HepG2 (cell line): ENCODE results near the gene C5. TPM values are rescaled to one million over a fixed set of nuclear protein-coding genes. Genes with fewer than 3 reads are reported as not detected.

Experiments used
- ATAC-seq: fragments of 200-7000 bp; cut with Tn5 transposase; 3 replicates; pipeline ENCODE4 v1.9.1; 2020; ENCODE audit warnings: mild to moderate bottlenecking, moderate library complexity
- BruUV-seq: library from RNA; stranded (reverse); fragments of 400-500 nt; replicated peaks from 2 replicates; lab custom pipeline; 2021; lab: Mats Ljungman, UMichigan
- CTCF ChIA-PET: fragments of 300-600 bp; formaldehyde crosslinking; extraction: SDS; loops from one replicate; lab custom pipeline; 2021; ENCODE audit warnings: low total read pairs, inconsistent platforms, low intra/inter-chr PET ratio; lab: Yijun Ruan, JAX
- POLR2A ChIA-PET: fragments of 350-600 bp; sonication (Branson Sonifier 250); formaldehyde crosslinking; loops from one replicate; lab custom pipeline; 2020; ENCODE audit warnings: antibody characterized with exemption, inconsistent platforms; lab: Yijun Ruan, JAX
- DNase-seq: peaks from one replicate; pipeline ENCODE4 v3.0.0-alpha.2; 2015; ENCODE audit warnings: low spot score
- FAIRE-seq: peaks from 3 replicates; lab custom pipeline; 2011; peaks lifted over from hg19 to GRCh38; lab: Jason Lieb, UNC
- H2AFZ ChIP-seq: one replicate; pipeline ENCODE4 v1.6.1; 2011; ENCODE audit warnings: low read length, inconsistent platforms
- H3K27ac ChIP-seq: fragments of 300-600 bp; 3 replicates; pipeline ENCODE4 v1.8.0; 2011; ENCODE audit warnings: mixed run types, mild to moderate bottlenecking, mixed read lengths, low read length, inconsistent platforms; ENCODE audit not compliant: insufficient read depth; ENCODE audit errors: extremely low read length
- H3K27me3 ChIP-seq, 2 experiments: fragments of 200-600 bp in 1 of 2; 2 replicates in 1 of 2; 3 replicates in 1 of 2; pipeline versions ENCODE4 v1.6.0 to v1.8.0; 2011; ENCODE audit warnings: low read length in 2 of 2, mild to moderate bottlenecking in 2 of 2, moderate library complexity in 2 of 2, inconsistent platforms in 1 of 2; ENCODE audit not compliant: insufficient read depth in 2 of 2, control insufficient read depth in 1 of 2
- H3K36me3 ChIP-seq, 2 experiments: fragments of 200-600 bp in 1 of 2; replicated peaks in 1 of 2; 2 replicates in 1 of 2; 3 replicates in 1 of 2; pipeline versions ENCODE4 v1.5.1 to v1.8.0; 2011; ENCODE audit warnings: low read length in 2 of 2, inconsistent platforms in 1 of 2; ENCODE audit not compliant: insufficient read depth in 2 of 2, control insufficient read depth in 1 of 2
- H3K4me1 ChIP-seq: 2 replicates; pipeline ENCODE4 v1.5.1; 2012; ENCODE audit warnings: low read length, inconsistent platforms; ENCODE audit not compliant: insufficient read depth
- H3K4me2 ChIP-seq: 2 replicates; pipeline ENCODE4 v1.6.0; 2011; ENCODE audit warnings: low read depth, low read length, inconsistent platforms
- H3K4me3 ChIP-seq, 3 experiments: fragments of 200-600 bp in 1 of 3; sonication (generic), shearing (Covaris generic) in 1 of 3; replicated peaks in 1 of 3; 2 replicates each; pipeline ENCODE4 v1.5.1; 2011 to 2016; ENCODE audit warnings: low read length in 3 of 3, inconsistent platforms in 2 of 3, low read depth in 2 of 3, mild to moderate bottlenecking in 2 of 3, control low read depth in 1 of 3, mixed read lengths in 1 of 3; ENCODE audit not compliant: insufficient read depth in 1 of 3
- H3K79me2 ChIP-seq: one replicate; pipeline ENCODE4 v1.6.1; 2011; ENCODE audit warnings: low read length, inconsistent platforms; ENCODE audit not compliant: insufficient read depth
- H3K9ac ChIP-seq: 2 replicates; pipeline ENCODE4 v1.6.0; 2011; ENCODE audit warnings: mild to moderate bottlenecking, low read depth, low read length, inconsistent platforms; ENCODE audit not compliant: insufficient read depth
- H3K9me3 ChIP-seq: 2 replicates; pipeline ENCODE4 v1.5.1; 2012; ENCODE audit warnings: mild to moderate bottlenecking, low read length
- H4K20me1 ChIP-seq: 2 replicates; pipeline ENCODE4 v1.6.0; 2011; ENCODE audit warnings: inconsistent platforms, mild to moderate bottlenecking, low read length, moderate library complexity; ENCODE audit not compliant: insufficient read depth
- GATA4 ChIP-seq: sonication (generic); IDR thresholded peaks from 2 replicates; pipeline ENCODE4 v1.6.1; 2016; ENCODE audit warnings: antibody characterized with exemption, low read depth, borderline replicate concordance
- HOXA7 ChIP-seq: sonication (generic); formaldehyde crosslinking; IDR thresholded peaks from 2 replicates; pipeline ENCODE4 v1.8.1; 2022; ENCODE audit warnings: mild to moderate bottlenecking, missing genetic modification reagents, moderate library complexity
- ISL2 ChIP-seq: sonication (generic); formaldehyde crosslinking; IDR thresholded peaks from 2 replicates; pipeline ENCODE4 v1.5.0; 2020; ENCODE audit warnings: missing genetic modification reagents
- KAT7 ChIP-seq: IDR thresholded peaks from 2 replicates; pipeline ENCODE4 v1.6.1; 2018; ENCODE audit warnings: borderline replicate concordance, missing compliant biosample characterization
- NR2C2 ChIP-seq: sonication (generic); formaldehyde crosslinking; IDR thresholded peaks from 2 replicates; pipeline ENCODE4 v1.4.0; 2020; ENCODE audit warnings: missing genetic modification reagents, mild to moderate bottlenecking, moderate library complexity, borderline replicate concordance
- RBM39 ChIP-seq: fragments of 200-400 bp; formaldehyde crosslinking; IDR thresholded peaks from one replicate; pipeline ENCODE4 v1.6.1; 2018; ENCODE audit warnings: antibody characterized with exemption, mild to moderate bottlenecking, low read depth, low read length; ENCODE audit not compliant: poor library complexity, severe bottlenecking
- SKIL ChIP-seq: sonication (generic); formaldehyde crosslinking; IDR thresholded peaks from 2 replicates; pipeline ENCODE4 v1.8.0; 2022; ENCODE audit warnings: missing genetic modification reagents, mild to moderate bottlenecking, moderate library complexity, borderline replicate concordance
- ZNF24 ChIP-seq: fragments of 450-650 bp; IDR thresholded peaks from 2 replicates; pipeline ENCODE4 v1.6.1; 2017; ENCODE audit warnings: antibody characterized with exemption, mild to moderate bottlenecking
- ZNF333 ChIP-seq: sonication (generic); formaldehyde crosslinking; IDR thresholded peaks from 2 replicates; pipeline ENCODE4 v1.4.0; 2020; ENCODE audit warnings: mild to moderate bottlenecking, missing genetic modification reagents, borderline replicate concordance
- ZNF44 ChIP-seq: sonication (generic); formaldehyde crosslinking; IDR thresholded peaks from 2 replicates; pipeline ENCODE4 v1.5.1; 2020; ENCODE audit warnings: mild to moderate bottlenecking, missing genetic modification reagents
- ZNF703 ChIP-seq: sonication (generic); formaldehyde crosslinking; IDR thresholded peaks from 2 replicates; pipeline ENCODE4 v1.5.1; 2020; ENCODE audit warnings: missing genetic modification reagents, mild to moderate bottlenecking, moderate library complexity, borderline replicate concordance
- WGBS: methylation state at CpG from one replicate; pipeline ENCODE4 v1.1.6; 2017; ENCODE audit warnings: low lambda C conversion rate; 5-methylcytosine and 5-hydroxymethylcytosine counted together
- in situ Hi-C: cut with HindIII; loops from 2 replicates; pipeline ENCODE4 v1.10.0; 2017; ENCODE audit warnings: low pct_unique_long_range_greater_than_20kb; ENCODE audit not compliant: extremely low pct_ligation_motif_present
- intact Hi-C: fragments of 100-400 bp; cut with micrococcal nuclease; formaldehyde crosslinking; loops from one replicate; pipeline ENCODE4 v1.10.0; 2022; ENCODE audit not compliant: unreplicated experiment
- polyA plus RNA-seq, 8 experiments: library from polyadenylated mRNA; depleted of rRNA in 3 of 8; stranded (reverse) in 7 of 8; unstranded in 1 of 8; fragments of >200 nt; fragmentation: Illumina TruSeq in 4 of 8; extraction: Trizol in 4 of 8; gene quantifications; 2 replicates each; pipeline versions ENCODE4 v1.2.1 to v1.2.3, GENCODE V29; 2011 to 2016; ENCODE audit warnings: low read depth in 4 of 8, missing spikeins in 1 of 8, mixed read lengths in 1 of 8; ENCODE audit not compliant: insufficient read depth in 1 of 8
- total RNA-seq, 5 experiments: library from RNA; depleted of rRNA; stranded (reverse); fragments of >200 nt; fragmentation: Illumina TruSeq; extraction: Trizol; gene quantifications; 2 replicates each; pipeline ENCODE4 v1.2.3, GENCODE V29; 2016; ENCODE audit warnings: low read depth in 1 of 5
- TF ChIP-seq, protein P1 (sequence below): sonication (generic); formaldehyde crosslinking; IDR thresholded peaks from 2 replicates; pipeline ENCODE4 v1.8.0; 2022; ENCODE audit warnings: mild to moderate bottlenecking, missing genetic modification reagents
- TF ChIP-seq, protein P2 (sequence below): sonication (generic); formaldehyde crosslinking; IDR thresholded peaks from 2 replicates; pipeline ENCODE4 v1.5.0; 2020; ENCODE audit warnings: mild to moderate bottlenecking, missing genetic modification reagents, borderline replicate concordance

C5 gene
- total and polyA plus RNA-seq, 2 of the 13 experiments (the other 11 are each of a cell fraction or from before 2014, with no cell fraction given), result 57.6 to 192 TPM

DNA sequence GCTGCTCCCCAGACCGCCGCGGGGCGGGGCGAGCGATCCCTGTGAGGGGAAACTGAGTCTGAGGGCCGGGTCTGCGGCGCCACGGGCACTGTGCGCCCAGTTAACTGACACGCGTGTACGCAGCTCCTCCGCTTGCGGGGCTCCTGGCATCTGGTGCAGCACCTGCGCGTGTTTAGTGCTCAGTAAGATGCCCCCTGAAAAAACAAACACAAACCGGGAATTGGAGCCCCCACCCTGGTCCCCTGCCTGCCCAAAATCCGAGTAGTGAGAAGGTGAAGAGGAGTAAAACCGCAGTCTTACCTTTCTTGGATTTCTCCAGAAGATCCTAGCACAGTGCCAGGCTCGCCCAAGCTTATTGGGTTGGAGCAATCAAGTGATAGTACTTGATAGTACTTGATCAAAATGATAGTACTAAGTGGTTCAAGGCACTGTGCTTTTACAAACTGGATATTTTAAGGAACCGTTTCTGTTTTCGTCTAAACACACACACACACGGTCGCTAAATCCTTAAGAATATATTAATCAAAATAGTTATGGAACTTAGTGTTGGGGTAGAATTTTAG is 120.8 kb downstream of the C5 start:
- in situ Hi-C loops, result no loop called here
- BruUV-seq, result no TSS peak
- H3K9ac ChIP-seq, result peak overlapping the region; percentile 69
- TF ChIP-seq ZNF333 (no peak), HOXA7 (CRISPR knock-in tag) (no peak), GATA4 (no peak), SKIL (no peak), RBM39 (peak; percentile 4), ZNF703 (CRISPR knock-in tag) (no peak), NR2C2 (CRISPR knock-in tag) (no peak), ZNF44 (no peak), ZNF24 (no peak), ISL2 (no peak), KAT7 (CRISPR knock-in tag) (0 out of 2 replicates have a peak, but pooled peaks have one; percentile 7)
- TF ChIP-seq, protein P1, sequence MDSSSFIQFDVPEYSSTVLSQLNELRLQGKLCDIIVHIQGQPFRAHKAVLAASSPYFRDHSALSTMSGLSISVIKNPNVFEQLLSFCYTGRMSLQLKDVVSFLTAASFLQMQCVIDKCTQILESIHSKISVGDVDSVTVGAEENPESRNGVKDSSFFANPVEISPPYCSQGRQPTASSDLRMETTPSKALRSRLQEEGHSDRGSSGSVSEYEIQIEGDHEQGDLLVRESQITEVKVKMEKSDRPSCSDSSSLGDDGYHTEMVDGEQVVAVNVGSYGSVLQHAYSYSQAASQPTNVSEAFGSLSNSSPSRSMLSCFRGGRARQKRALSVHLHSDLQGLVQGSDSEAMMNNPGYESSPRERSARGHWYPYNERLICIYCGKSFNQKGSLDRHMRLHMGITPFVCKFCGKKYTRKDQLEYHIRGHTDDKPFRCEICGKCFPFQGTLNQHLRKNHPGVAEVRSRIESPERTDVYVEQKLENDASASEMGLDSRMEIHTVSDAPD (CRISPR knock-in tag), result no peak
- TF ChIP-seq, protein P2, sequence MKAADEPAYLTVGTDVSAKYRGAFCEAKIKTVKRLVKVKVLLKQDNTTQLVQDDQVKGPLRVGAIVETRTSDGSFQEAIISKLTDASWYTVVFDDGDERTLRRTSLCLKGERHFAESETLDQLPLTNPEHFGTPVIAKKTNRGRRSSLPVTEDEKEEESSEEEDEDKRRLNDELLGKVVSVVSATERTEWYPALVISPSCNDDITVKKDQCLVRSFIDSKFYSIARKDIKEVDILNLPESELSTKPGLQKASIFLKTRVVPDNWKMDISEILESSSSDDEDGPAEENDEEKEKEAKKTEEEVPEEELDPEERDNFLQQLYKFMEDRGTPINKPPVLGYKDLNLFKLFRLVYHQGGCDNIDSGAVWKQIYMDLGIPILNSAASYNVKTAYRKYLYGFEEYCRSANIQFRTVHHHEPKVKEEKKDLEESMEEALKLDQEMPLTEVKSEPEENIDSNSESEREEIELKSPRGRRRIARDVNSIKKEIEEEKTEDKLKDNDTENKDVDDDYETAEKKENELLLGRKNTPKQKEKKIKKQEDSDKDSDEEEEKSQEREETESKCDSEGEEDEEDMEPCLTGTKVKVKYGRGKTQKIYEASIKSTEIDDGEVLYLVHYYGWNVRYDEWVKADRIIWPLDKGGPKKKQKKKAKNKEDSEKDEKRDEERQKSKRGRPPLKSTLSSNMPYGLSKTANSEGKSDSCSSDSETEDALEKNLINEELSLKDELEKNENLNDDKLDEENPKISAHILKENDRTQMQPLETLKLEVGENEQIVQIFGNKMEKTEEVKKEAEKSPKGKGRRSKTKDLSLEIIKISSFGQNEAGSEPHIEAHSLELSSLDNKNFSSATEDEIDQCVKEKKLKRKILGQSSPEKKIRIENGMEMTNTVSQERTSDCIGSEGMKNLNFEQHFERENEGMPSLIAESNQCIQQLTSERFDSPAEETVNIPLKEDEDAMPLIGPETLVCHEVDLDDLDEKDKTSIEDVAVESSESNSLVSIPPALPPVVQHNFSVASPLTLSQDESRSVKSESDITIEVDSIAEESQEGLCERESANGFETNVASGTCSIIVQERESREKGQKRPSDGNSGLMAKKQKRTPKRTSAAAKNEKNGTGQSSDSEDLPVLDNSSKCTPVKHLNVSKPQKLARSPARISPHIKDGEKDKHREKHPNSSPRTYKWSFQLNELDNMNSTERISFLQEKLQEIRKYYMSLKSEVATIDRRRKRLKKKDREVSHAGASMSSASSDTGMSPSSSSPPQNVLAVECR (CRISPR knock-in tag), result 0 out of 2 replicates have a peak, but pooled peaks have one; percentile 1

More for the DNA sequence above, 120.8 kb downstream of the C5 start:
- Histone ChIP-seq H3K4me3 (peak overlapping the region; percentile 69 to 86 (median 84)), H3K27ac (no peak overlapping the region), H3K9me3 (no peaks in the 10 kb centered on the region), H3K27me3 (peaks cover 2 to 17% of the 10 kb centered on the region in 2 experiments; a peak in 2 of 5 replicates), H3K4me1 (peaks cover 19% of the 10 kb centered on the region), H2AFZ (no peak overlapping the region), H3K4me2 (peak overlapping the region; percentile 94), H3K36me3 (no peaks in the 10 kb centered on the region), H3K79me2 (no peaks in the 10 kb centered on the region), H4K20me1 (no peaks in the 10 kb centered on the region)
- intact Hi-C loops, result loop anchor here (2.0 to 5.0 kb wide), 2 partner anchors 37 to 53 kb away; partner anchors contain the start of gene PHF19
- POLR2A ChIA-PET, result interaction anchor here (1.0 to 1.5 kb wide), 7 partner anchors 9 to 193 kb away, joined by 3 to 5 read pairs (median 3); partner anchors contain the start of genes FBXW2 and PSMD5
- no peak for DNase-seq
- ATAC-seq, result no peak; the same call in 2 of the 3 replicates
- WGBS, result 84% methylated on average over 9 of the region's 26 CpGs
- CTCF ChIA-PET, result no interaction called here
- FAIRE-seq, result no peak
